Caco-2 (cell line): ENCODE data around the gene ZNF436. TPM values are rescaled to one million over a fixed set of nuclear protein-coding genes. Genes with fewer than 3 reads are reported as not detected.

Source experiments
- BruUV-seq: library from RNA; stranded (reverse); fragments of 400-500 nt; replicated peaks from 2 replicates; lab custom pipeline; 2021; lab: Mats Ljungman, UMichigan
- CTCF ChIA-PET: fragments of 300-600 bp; sonication (Branson Sonifier 250); formaldehyde crosslinking; loops from one replicate; lab custom pipeline; 2022; ENCODE audit warnings: antibody characterized with exemption; lab: Charles Lee
- POLR2A ChIA-PET: fragments of 300-600 bp; sonication (Branson Sonifier 250); formaldehyde crosslinking; loops from one replicate; lab custom pipeline; 2022; ENCODE audit warnings: antibody characterized with exemption; lab: Charles Lee
- DNase-seq, 2 experiments: peaks; one replicate each; pipeline versions ENCODE4 v3.0.0 to v3.0.0-alpha.2; 2020 to 2022
- H3K27me3 ChIP-seq: replicated peaks from 2 replicates; pipeline ENCODE4 v1.6.0; 2011; ENCODE audit warnings: low read length; ENCODE audit not compliant: control insufficient read depth, insufficient read depth
- H3K36me3 ChIP-seq: 2 replicates; pipeline ENCODE4 v1.5.1; 2011; ENCODE audit warnings: low read length; ENCODE audit not compliant: control insufficient read depth, insufficient read depth
- H3K4me1 ChIP-seq: fragments of 250-450 bp; sonication (Bioruptor Pico); 2 replicates; pipeline ENCODE4 v1.5.1; 2020; ENCODE audit warnings: mild to moderate bottlenecking
- H3K4me3 ChIP-seq: 2 replicates; pipeline ENCODE4 v1.5.1; 2011; ENCODE audit warnings: low read depth, mild to moderate bottlenecking, control low read depth, low read length
- H3K9me3 ChIP-seq: fragments of 250-450 bp; sonication (Bioruptor Pico); 2 replicates; pipeline ENCODE4 v1.5.1; 2020; ENCODE audit warnings: mild to moderate bottlenecking, moderate library complexity
- H3K27ac Mint-ChIP-seq: one replicate; pipeline ENCODE4 v1.8.0; 2022; ENCODE audit warnings: mixed read lengths; ENCODE audit not compliant: unreplicated experiment
- H3K27me3 Mint-ChIP-seq: one replicate; pipeline ENCODE4 v1.8.0; 2022; ENCODE audit warnings: mixed read lengths; ENCODE audit not compliant: insufficient read depth, unreplicated experiment
- H3K36me3 Mint-ChIP-seq: one replicate; pipeline ENCODE4 v1.8.0; 2022; ENCODE audit warnings: mild to moderate bottlenecking, mixed read lengths; ENCODE audit not compliant: insufficient read depth, unreplicated experiment
- H3K4me1 Mint-ChIP-seq: one replicate; pipeline ENCODE4 v1.8.0; 2022; ENCODE audit warnings: low read depth, mixed read lengths; ENCODE audit not compliant: unreplicated experiment
- H3K4me3 Mint-ChIP-seq: one replicate; pipeline ENCODE4 v1.8.0; 2022; ENCODE audit warnings: mild to moderate bottlenecking, moderate library complexity, mixed read lengths; ENCODE audit not compliant: unreplicated experiment
- H3K9me3 Mint-ChIP-seq: one replicate; pipeline ENCODE4 v1.8.0; 2022; ENCODE audit warnings: mixed read lengths; ENCODE audit not compliant: unreplicated experiment
- intact Hi-C: fragments of 100-400 bp; cut with micrococcal nuclease; formaldehyde crosslinking; loops from one replicate; pipeline ENCODE4 v1.10.0; 2022; ENCODE audit not compliant: unreplicated experiment
- total RNA-seq: library from RNA; stranded (reverse); gene quantifications from 2 replicates; pipeline ENCODE4 v1.2.3, GENCODE V29; 2022
- TF ChIP-seq, protein P1 (sequence below), 2 experiments: fragments of 200-600 bp in 1 of 2; IDR thresholded peaks; 1 replicate in 1 of 2; 2 replicates in 1 of 2; pipeline versions ENCODE4 v1.5.1 to v1.8.0; 2011 to 2022; ENCODE audit warnings: antibody characterized with exemption in 1 of 2, control low read depth in 1 of 2, inconsistent platforms in 1 of 2, low read depth in 1 of 2, low read length in 1 of 2, mild to moderate bottlenecking in 1 of 2, moderate library complexity in 1 of 2; ENCODE audit not compliant: insufficient read depth in 1 of 2, severe bottlenecking in 1 of 2, unreplicated experiment in 1 of 2

ZNF436 gene
- total RNA-seq, 1 experiment from 2014 or later: 6.1 TPM

DNA sequence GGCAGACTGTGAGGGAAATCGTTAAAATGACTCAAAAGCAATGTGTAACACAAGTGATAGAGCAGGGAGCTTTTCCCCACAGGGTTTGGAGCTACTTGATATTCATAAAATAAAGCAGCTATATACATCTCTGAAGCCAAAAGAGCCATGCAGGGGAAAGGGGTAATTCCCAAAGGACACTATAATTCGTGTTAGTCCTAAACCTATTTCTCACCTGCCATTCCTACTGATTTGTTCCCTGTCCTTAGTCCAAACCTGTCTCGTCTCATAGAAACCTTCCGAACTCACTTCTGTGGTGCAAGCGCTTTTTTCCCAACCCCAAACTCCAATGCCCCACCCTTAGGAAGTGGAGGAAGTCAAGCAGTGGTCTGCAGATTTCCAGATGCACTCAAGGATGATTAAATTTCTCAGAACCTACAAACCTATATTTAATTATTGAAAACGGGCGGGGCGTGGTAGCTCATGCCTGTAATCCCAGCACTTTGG, 24.6 kb downstream of the ZNF436 start:
- ChIA-PET CTCF (interaction anchor here (0.9 to 1.4 kb wide), 3 partner anchors 23 to 59 kb away, joined by 3 to 15 read pairs (median 8); no protein-coding TSS in a partner anchor), POLR2A (interaction anchor here (0.9 to 1.7 kb wide), 7 partner anchors 23 to 122 kb away, joined by 4 to 45 read pairs (median 11); partner anchors contain the start of gene ZNF436)
- intact Hi-C loops: loop anchor here (1.0 to 10.0 kb wide), 3 partner anchors 23 to 190 kb away; partner anchors contain the start of gene E2F2
- TF ChIP-seq, protein P1, sequence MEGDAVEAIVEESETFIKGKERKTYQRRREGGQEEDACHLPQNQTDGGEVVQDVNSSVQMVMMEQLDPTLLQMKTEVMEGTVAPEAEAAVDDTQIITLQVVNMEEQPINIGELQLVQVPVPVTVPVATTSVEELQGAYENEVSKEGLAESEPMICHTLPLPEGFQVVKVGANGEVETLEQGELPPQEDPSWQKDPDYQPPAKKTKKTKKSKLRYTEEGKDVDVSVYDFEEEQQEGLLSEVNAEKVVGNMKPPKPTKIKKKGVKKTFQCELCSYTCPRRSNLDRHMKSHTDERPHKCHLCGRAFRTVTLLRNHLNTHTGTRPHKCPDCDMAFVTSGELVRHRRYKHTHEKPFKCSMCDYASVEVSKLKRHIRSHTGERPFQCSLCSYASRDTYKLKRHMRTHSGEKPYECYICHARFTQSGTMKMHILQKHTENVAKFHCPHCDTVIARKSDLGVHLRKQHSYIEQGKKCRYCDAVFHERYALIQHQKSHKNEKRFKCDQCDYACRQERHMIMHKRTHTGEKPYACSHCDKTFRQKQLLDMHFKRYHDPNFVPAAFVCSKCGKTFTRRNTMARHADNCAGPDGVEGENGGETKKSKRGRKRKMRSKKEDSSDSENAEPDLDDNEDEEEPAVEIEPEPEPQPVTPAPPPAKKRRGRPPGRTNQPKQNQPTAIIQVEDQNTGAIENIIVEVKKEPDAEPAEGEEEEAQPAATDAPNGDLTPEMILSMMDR (IDR thresholded peaks at IDR 0.05; ENCODE audit: insufficient read depth in 1 of 2, low read depth in 1 of 2, low read length in 1 of 2, severe bottlenecking in 1 of 2, unreplicated experiment in 1 of 2): no peak
- peak in 1 of 2 experiments; percentile 27 for DNase-seq
- H3K36me3 Mint-ChIP-seq: peaks cover 29% of the 10 kb centered on the region
- no peaks in the 10 kb centered on the region for H3K27me3 ChIP-seq
- peaks cover 19% of the 10 kb centered on the region for H3K4me1 ChIP-seq
- BruUV-seq: TSS peak; percentile 96
- H3K4me3 Mint-ChIP-seq: peak overlapping the region; percentile 96
- H3K27ac Mint-ChIP-seq: peak overlapping the region; percentile 98
- H3K4me3 ChIP-seq: peak overlapping the region; percentile 65
- no peaks in the 10 kb centered on the region for H3K9me3 Mint-ChIP-seq
- H3K27me3 Mint-ChIP-seq: no peaks in the 10 kb centered on the region
- H3K36me3 ChIP-seq: no peaks in the 10 kb centered on the region
- H3K4me1 Mint-ChIP-seq: peaks cover 17% of the 10 kb centered on the region
- H3K9me3 ChIP-seq: no peaks in the 10 kb centered on the region

DNA sequence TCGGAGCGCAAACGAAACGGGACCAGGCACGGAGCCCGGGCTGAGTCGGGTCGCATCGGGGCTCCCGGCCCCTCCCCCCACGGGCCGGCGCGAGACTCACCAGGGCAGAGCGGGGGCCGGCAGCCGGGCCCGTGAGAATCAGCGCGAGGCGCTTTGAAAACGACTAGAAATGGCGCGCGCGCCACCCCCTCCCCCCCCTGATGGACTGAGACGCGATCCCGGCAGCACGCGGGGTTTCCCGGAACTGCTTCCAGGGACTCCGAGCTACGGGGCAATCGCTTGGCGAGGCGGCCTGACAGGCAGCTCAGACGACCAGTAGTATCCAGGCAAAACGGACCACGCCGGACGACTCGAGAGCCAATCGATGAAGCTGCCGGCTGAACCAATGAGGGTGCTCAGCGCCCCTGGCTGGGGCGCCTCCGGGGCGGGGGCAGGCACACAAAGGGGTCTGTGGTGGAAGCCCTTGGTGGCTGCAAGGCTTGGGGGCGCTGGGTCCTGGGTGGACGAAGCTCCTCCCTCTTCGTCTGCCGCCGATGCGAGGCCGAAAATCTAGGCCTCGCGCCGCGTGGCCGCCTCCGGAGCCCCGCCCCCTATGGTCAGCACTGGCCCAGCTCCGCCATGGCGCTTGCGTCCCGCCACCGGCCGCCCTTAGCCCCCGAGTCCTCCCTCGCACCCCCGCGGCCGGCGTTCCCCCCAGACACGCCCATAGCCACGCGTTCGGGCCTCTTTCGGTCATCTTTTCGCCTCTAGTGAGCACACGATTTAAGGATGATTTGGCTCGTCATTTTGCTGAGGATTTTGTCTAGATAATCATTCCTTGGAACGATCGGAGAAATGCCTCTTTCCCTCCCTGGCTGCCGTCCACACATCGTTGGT, 25.3 kb downstream of the ZNF436 start, which contains the start of gene HNRNPR:
Gene HNRNPR (minus strand): TSS at position 174 of the 876 bp plus-strand sequence. CDS start 3,276 bp downstream, outside the sequence.
- POLR2A ChIA-PET: interaction anchor here (0.5 to 1.7 kb wide), 27 partner anchors 15 to 1675 kb away, joined by 3 to 45 read pairs (median 5); partner anchors contain the start of genes ASAP3, E2F2, RAP1GAP and ZNF436
- Mint-ChIP-seq H3K36me3 (peaks cover 36% of the 10 kb centered on the region), H3K27ac (peak within 1 kb of the TSS; percentile 98), H3K4me3 (peak within 1 kb of the TSS; percentile 96), H3K27me3 (no peaks in the 10 kb centered on the region), H3K4me1 (peaks cover 23% of the 10 kb centered on the region), H3K9me3 (no peaks in the 10 kb centered on the region)
- Histone ChIP-seq H3K4me1 (peaks cover 19% of the 10 kb centered on the region), H3K9me3 (no peaks in the 10 kb centered on the region), H3K36me3 (no peaks in the 10 kb centered on the region), H3K4me3 (peak within 1 kb of the TSS; percentile 70), H3K27me3 (no peaks in the 10 kb centered on the region)
- TF ChIP-seq, protein P1 (IDR thresholded peaks at IDR 0.05; ENCODE audit: insufficient read depth in 1 of 2, low read depth in 1 of 2, low read length in 1 of 2, severe bottlenecking in 1 of 2, unreplicated experiment in 1 of 2): peak in 1 of 2 experiments; percentile 7
- intact Hi-C loops: loop anchor here (1.0 to 10.0 kb wide), 3 partner anchors 24 to 190 kb away; partner anchors contain the start of gene E2F2
- CTCF ChIA-PET: interaction anchor here (0.6 to 1.4 kb wide), 10 partner anchors 24 to 1406 kb away, joined by 3 to 15 read pairs (median 4); partner anchors contain the start of gene ZNF436
- no TSS peak for BruUV-seq
- peak; percentile 99 to 100 for DNase-seq
